Transverse colon (tissue), 4 donors: ENCODE results near the gene SGPP1. TPM values are rescaled to one million over a fixed set of nuclear protein-coding genes. Genes with fewer than 3 reads are reported as not detected.

Experiments
- DNase-seq: peaks from one replicate; pipeline ENCODE4 v3.0.0-alpha.2; 2019
- H3K27ac ChIP-seq, 4 donors: fragments of 200-600 bp; sonication (generic); 2 replicates each; pipeline ENCODE4 v1.5.1; 2016 to 2018; ENCODE audit warnings: inconsistent platforms in 4 of 4
- H3K27me3 ChIP-seq: fragments of 200-600 bp; sonication (generic); 2 replicates; pipeline ENCODE4 v1.5.1; 2017; ENCODE audit warnings: inconsistent platforms
- H3K36me3 ChIP-seq, 4 donors: fragments of 200-600 bp; sonication (generic); 2 replicates each; pipeline ENCODE4 v1.5.1; 2017 to 2019; ENCODE audit warnings: inconsistent platforms in 4 of 4
- H3K4me1 ChIP-seq, 4 donors: fragments of 200-600 bp; sonication (generic); 2 replicates each; pipeline ENCODE4 v1.5.1; 2017 to 2020; ENCODE audit warnings: inconsistent platforms in 4 of 4
- H3K4me3 ChIP-seq, 4 donors: fragments of 200-600 bp; sonication (generic); 1 replicate in 1 of 4; 2 replicates in 3 of 4; pipeline versions ENCODE4 v1.5.1 to v1.6.1; 2017 to 2019; ENCODE audit warnings: inconsistent platforms in 4 of 4
- H3K9me3 ChIP-seq, 2 donors: fragments of 200-600 bp; sonication (generic); 2 replicates each; pipeline ENCODE4 v1.5.1; 2017 to 2019; ENCODE audit warnings: inconsistent platforms in 2 of 2
- EP300 ChIP-seq: sonication (generic); formaldehyde crosslinking; IDR thresholded peaks from one replicate; pipeline ENCODE4 v1.6.1; 2017; ENCODE audit warnings: antibody characterized with exemption, low read depth
- POLR2A ChIP-seq: fragments of 450-650 bp; IDR thresholded peaks from one replicate; pipeline ENCODE4 v1.6.1; 2016; ENCODE audit warnings: antibody characterized with exemption, mild to moderate bottlenecking, moderate library complexity
- POLR2AphosphoS5 ChIP-seq, 3 donors: sonication (generic); formaldehyde crosslinking; IDR thresholded peaks; one replicate each; pipeline ENCODE4 v1.6.1; 2016; ENCODE audit warnings: antibody characterized with exemption in 3 of 3
- WGBS, 2 donors: methylation state at CpG; one replicate each; pipeline ENCODE4 v1.1.5; 2018; ENCODE audit warnings: low coverage in 1 of 2; 5-methylcytosine and 5-hydroxymethylcytosine counted together
- in situ Hi-C, 4 donors: fragments of 200-750 bp; cut with MboI; loops; one replicate each; pipeline versions ENCODE4 v1.15.0 to v1.15.1; 2017; ENCODE audit warnings: low sequenced_read_pairs in 3 of 4, low pct_ligation_motif_present in 1 of 4, low pct_unique_long_range_greater_than_20kb in 1 of 4
- intact Hi-C: fragments of 100-400 bp; cut with DNase I; formaldehyde crosslinking; loops from one replicate; pipeline ENCODE4 v1.15.1; 2023; ENCODE audit warnings: low total_unique reads
- total RNA-seq, 4 donors: library from RNA; depleted of rRNA; stranded (reverse); fragments of >200 nt; gene quantifications; one replicate each; pipeline ENCODE4 v1.1.0, GENCODE V29; 2016
- TF ChIP-seq, protein P1 (sequence below), 5 experiments: fragments of 200-600 bp in 3 of 5; fragments of 450-650 bp in 2 of 5; sonication (generic) in 3 of 5; IDR thresholded peaks; 1 replicate in 2 of 5; 2 replicates in 3 of 5; pipeline ENCODE4 v1.5.1; 2016 to 2017; ENCODE audit warnings: antibody characterized with exemption in 5 of 5, inconsistent platforms in 3 of 5, mild to moderate bottlenecking in 2 of 5, moderate library complexity in 1 of 5

The SGPP1 gene
- total RNA-seq, 4 donors from 2014 or later = 7.6 to 23.9 (median 20.1) TPM

DNA sequence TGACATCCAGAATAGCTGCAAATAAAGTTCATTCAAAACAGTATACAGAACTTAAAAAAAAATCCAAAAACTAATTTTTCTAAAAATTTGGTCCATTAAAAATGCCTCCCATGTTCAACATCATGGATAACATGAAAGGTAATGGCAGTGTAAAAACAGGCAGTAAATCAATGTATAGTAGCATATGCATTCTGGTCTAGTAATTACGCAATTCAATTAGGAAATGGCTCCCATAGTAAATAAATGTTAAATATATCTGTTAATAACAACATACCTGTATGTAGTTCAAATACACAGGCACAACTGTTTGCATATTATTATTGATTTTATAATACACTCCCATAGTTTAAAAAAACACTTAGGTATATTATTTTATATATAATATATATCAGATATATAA lies 42.5 kb downstream of the SGPP1 start:
- no peak for TF ChIP-seq POLR2AphosphoS5 (IDR thresholded peaks at IDR 0.05)
- no peak for TF ChIP-seq EP300
- TF ChIP-seq, protein P1, sequence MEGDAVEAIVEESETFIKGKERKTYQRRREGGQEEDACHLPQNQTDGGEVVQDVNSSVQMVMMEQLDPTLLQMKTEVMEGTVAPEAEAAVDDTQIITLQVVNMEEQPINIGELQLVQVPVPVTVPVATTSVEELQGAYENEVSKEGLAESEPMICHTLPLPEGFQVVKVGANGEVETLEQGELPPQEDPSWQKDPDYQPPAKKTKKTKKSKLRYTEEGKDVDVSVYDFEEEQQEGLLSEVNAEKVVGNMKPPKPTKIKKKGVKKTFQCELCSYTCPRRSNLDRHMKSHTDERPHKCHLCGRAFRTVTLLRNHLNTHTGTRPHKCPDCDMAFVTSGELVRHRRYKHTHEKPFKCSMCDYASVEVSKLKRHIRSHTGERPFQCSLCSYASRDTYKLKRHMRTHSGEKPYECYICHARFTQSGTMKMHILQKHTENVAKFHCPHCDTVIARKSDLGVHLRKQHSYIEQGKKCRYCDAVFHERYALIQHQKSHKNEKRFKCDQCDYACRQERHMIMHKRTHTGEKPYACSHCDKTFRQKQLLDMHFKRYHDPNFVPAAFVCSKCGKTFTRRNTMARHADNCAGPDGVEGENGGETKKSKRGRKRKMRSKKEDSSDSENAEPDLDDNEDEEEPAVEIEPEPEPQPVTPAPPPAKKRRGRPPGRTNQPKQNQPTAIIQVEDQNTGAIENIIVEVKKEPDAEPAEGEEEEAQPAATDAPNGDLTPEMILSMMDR (IDR thresholded peaks at IDR 0.05) = no peak
- no peak for TF ChIP-seq POLR2A
- Histone ChIP-seq H3K36me3 (peaks cover 0 to 6% (median 0%) of the 10 kb centered on the region in 4 donors), H3K27ac (no peak overlapping the region), H3K4me1 (no peaks in the 10 kb centered on the region), H3K4me3 (no peak overlapping the region), H3K9me3 (no peaks in the 10 kb centered on the region), H3K27me3 (no peaks in the 10 kb centered on the region)
- in situ Hi-C loops (no loop called here), intact Hi-C loops (no loop called here)
- no peak for DNase-seq
- WGBS, 2 donors = 92 to 95% methylated on average over 1 of the region's 1 CpG

GRCh38 chr14:63682727-63683593 lies 44.9 kb downstream of the SGPP1 start:
- no peak overlapping the region for H3K27ac ChIP-seq
- in situ Hi-C loops (no loop called here), intact Hi-C loops (no loop called here)
- H3K36me3 ChIP-seq = peaks cover 0 to 6% (median 0%) of the 10 kb centered on the region in 4 donors
- H3K4me3 ChIP-seq = no peak overlapping the region
- H3K27me3 ChIP-seq = no peaks in the 10 kb centered on the region
- DNase-seq = no peak
- TF ChIP-seq POLR2AphosphoS5 (IDR thresholded peaks at IDR 0.05) = no peak
- TF ChIP-seq EP300 = no peak
- no peak for TF ChIP-seq POLR2A
- TF ChIP-seq, protein P1 (IDR thresholded peaks at IDR 0.05) = no peak
- WGBS, 2 donors = 91 to 92% methylated on average over 9 of the region's 9 CpGs
- H3K9me3 ChIP-seq = no peaks in the 10 kb centered on the region
- peaks cover 0 to 8% (median 5%) of the 10 kb centered on the region in 4 donors for H3K4me1 ChIP-seq

DNA sequence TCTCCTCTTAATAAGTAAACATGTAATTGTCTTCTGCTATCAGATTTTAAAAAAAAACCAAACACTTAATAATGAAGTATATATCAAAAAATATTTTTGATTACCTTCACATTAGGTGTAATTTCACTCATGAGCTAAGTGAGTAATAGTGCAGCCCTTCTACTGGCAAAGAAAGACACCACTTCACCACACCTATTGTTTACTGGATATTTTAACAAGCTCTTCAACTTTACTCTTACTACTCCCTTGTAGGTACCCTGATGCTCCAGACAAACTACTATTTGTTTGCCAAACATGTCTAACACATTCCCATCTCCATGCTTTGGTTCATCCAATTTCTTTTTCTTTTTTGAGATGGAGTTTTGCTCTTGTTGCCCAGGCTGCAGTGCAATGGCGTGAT lies 49.3 kb downstream of the SGPP1 start:
- Histone ChIP-seq H3K9me3 (no peaks in the 10 kb centered on the region), H3K27ac (peak overlapping the region; percentile 2 to 71 (median 60)), H3K27me3 (no peaks in the 10 kb centered on the region), H3K4me1 (peaks cover 0 to 13% (median 5%) of the 10 kb centered on the region in 4 donors), H3K36me3 (no peaks in the 10 kb centered on the region), H3K4me3 (no peak overlapping the region)
- in situ Hi-C loops = no loop called here
- no peak for DNase-seq
- WGBS, 2 donors = 100% methylated on average over 1 of the region's 1 CpG
- intact Hi-C loops = no loop called here
- no peak for TF ChIP-seq POLR2AphosphoS5 (IDR thresholded peaks at IDR 0.05)
- TF ChIP-seq, protein P1 (IDR thresholded peaks at IDR 0.05) = no peak
- no peak for TF ChIP-seq EP300
- TF ChIP-seq POLR2A = no peak

- Histone ChIP-seq H3K4me1 (peaks cover 0 to 13% (median 5%) of the 10 kb centered on the region in 4 donors), H3K27ac (peak overlapping the region; percentile 2 to 71 (median 60)), H3K4me3 (no peak overlapping the region), H3K9me3 (no peaks in the 10 kb centered on the region), H3K36me3 (no peaks in the 10 kb centered on the region), H3K27me3 (no peaks in the 10 kb centered on the region)
- intact Hi-C loops (no loop called here), in situ Hi-C loops (no loop called here)
- no peak for TF ChIP-seq POLR2A
- TF ChIP-seq, protein P1 (IDR thresholded peaks at IDR 0.05) = no peak
- no peak for TF ChIP-seq POLR2AphosphoS5 (IDR thresholded peaks at IDR 0.05)
- no peak for TF ChIP-seq EP300
- peak; percentile 30 for DNase-seq
- WGBS, 2 donors = 36 to 57% methylated on average over 3 of the region's 3 CpGs
These were observed 49.9 kb downstream of the SGPP1 start for GRCh38 chr14:63677891-63678379.
